Measurements from ENCODE around the gene ZNF280C. TPM values are rescaled to one million over a fixed set of nuclear protein-coding genes. Genes with fewer than 3 reads are reported as not detected.

Gene ZNF280C
- total RNA-seq, 3 donors from 2014 or later, result 4.9 to 6.4 (median 5.0) TPM

- no peak for DNase-seq (ENCODE audit: low spot score in 2 of 2)
- Histone ChIP-seq H3K4me1 (no peaks in the 10 kb centered on the region), H3K36me3 (no peaks in the 10 kb centered on the region), H3K27ac (no peak overlapping the region), H3K9me3 (no peaks in the 10 kb centered on the region), H3K27me3 (peaks cover 0 to 3% of the 10 kb centered on the region in 2 donors), H3K4me3 (no peak overlapping the region)
- intact Hi-C loops (cut with DNase I; ENCODE audit: low total_unique reads), result no loop called here
- TF ChIP-seq POLR2A (IDR thresholded peaks at IDR 0.05), result no peak
- TF ChIP-seq POLR2AphosphoS5 (IDR thresholded peaks at IDR 0.05), result no peak
- TF ChIP-seq CTCF (IDR thresholded peaks at IDR 0.05), result no peak
These were observed 106.5 kb downstream of the ZNF280C start for GRCh38 chrX:130162094-130162735.

GRCh38 chrX:130159776-130160175, 108.9 kb downstream of the ZNF280C start:
- no peak for TF ChIP-seq POLR2A (IDR thresholded peaks at IDR 0.05)
- no peak for TF ChIP-seq POLR2AphosphoS5 (IDR thresholded peaks at IDR 0.05)
- TF ChIP-seq CTCF (IDR thresholded peaks at IDR 0.05), result no peak
- intact Hi-C loops (cut with DNase I; ENCODE audit: low total_unique reads), result no loop called here

GRCh38 chrX:130158311-130158710, 110.4 kb downstream of the ZNF280C start:
- no peak for DNase-seq (ENCODE audit: low spot score in 2 of 2)
- no peak overlapping the region for H3K4me3 ChIP-seq
- H3K27ac ChIP-seq, result no peak overlapping the region
- H3K36me3 ChIP-seq, result no peaks in the 10 kb centered on the region
- TF ChIP-seq POLR2AphosphoS5 (IDR thresholded peaks at IDR 0.05) (no peak), CTCF (IDR thresholded peaks at IDR 0.05) (no peak), POLR2A (IDR thresholded peaks at IDR 0.05) (no peak)
- intact Hi-C loops (cut with DNase I; ENCODE audit: low total_unique reads), result no loop called here
- H3K9me3 ChIP-seq, result no peaks in the 10 kb centered on the region
- H3K4me1 ChIP-seq, result no peaks in the 10 kb centered on the region
- peaks cover 0 to 7% of the 10 kb centered on the region in 2 donors for H3K27me3 ChIP-seq

More at GRCh38 chrX:130159776-130160175, 108.9 kb downstream of the ZNF280C start:
- H3K4me1 ChIP-seq, result no peaks in the 10 kb centered on the region
- no peaks in the 10 kb centered on the region for H3K36me3 ChIP-seq
- DNase-seq (ENCODE audit: low spot score in 2 of 2), result no peak
- peaks cover 0 to 3% of the 10 kb centered on the region in 2 donors for H3K27me3 ChIP-seq
- no peak overlapping the region for H3K4me3 ChIP-seq
- no peaks in the 10 kb centered on the region for H3K9me3 ChIP-seq
- H3K27ac ChIP-seq, result no peak overlapping the region

GRCh38 chrX:130155564-130155963, 113.1 kb downstream of the ZNF280C start:
- Histone ChIP-seq H3K4me3 (no peak overlapping the region), H3K4me1 (no peaks in the 10 kb centered on the region), H3K9me3 (no peaks in the 10 kb centered on the region), H3K27ac (no peak overlapping the region), H3K36me3 (no peaks in the 10 kb centered on the region), H3K27me3 (peaks cover 0 to 7% of the 10 kb centered on the region in 2 donors)
- TF ChIP-seq POLR2AphosphoS5 (IDR thresholded peaks at IDR 0.05) (no peak), CTCF (IDR thresholded peaks at IDR 0.05) (no peak), POLR2A (IDR thresholded peaks at IDR 0.05) (no peak)
- no peak for DNase-seq (ENCODE audit: low spot score in 2 of 2)
- intact Hi-C loops (cut with DNase I; ENCODE audit: low total_unique reads), result no loop called here

Other genes with a start within 250 kb of the ZNF280C start
- gene ELF4, start 158.4 kb downstream of the ZNF280C start, total RNA-seq, result 10 to 100 TPM in 1 of 3 donors, 1 to 10 TPM in 2; 5.3 to 10.7 (median 9.2) TPM
- 10 to 100 TPM; 13.5 to 24.6 (median 16.6) TPM for gene AIFM1, start 103.1 kb downstream of the ZNF280C start, total RNA-seq
- 1 to 10 TPM in 2 of 3 donors, under 1 TPM in 1; 0.73 to 2.6 (median 1.6) TPM for gene RAB33A, start 96.9 kb downstream of the ZNF280C start, total RNA-seq
- gene SLC25A14, start 71.0 kb upstream of the ZNF280C start, total RNA-seq, result 10 to 100 TPM in 2 of 3 donors, 1 to 10 TPM in 1; 8.2 to 18.4 (median 16.1) TPM
- not detected for gene GPR119, start 116.8 kb upstream of the ZNF280C start, total RNA-seq
- gene RBMX2, start 133.1 kb upstream of the ZNF280C start, total RNA-seq, result 10 to 100 TPM; 14.7 to 17.9 (median 16.2) TPM